ENCODE measurements around the gene MAML2.
A peak's percentile ranks its signal among the peaks of the same experiment; 100 is the strongest.

The MAML2 gene

DNA sequence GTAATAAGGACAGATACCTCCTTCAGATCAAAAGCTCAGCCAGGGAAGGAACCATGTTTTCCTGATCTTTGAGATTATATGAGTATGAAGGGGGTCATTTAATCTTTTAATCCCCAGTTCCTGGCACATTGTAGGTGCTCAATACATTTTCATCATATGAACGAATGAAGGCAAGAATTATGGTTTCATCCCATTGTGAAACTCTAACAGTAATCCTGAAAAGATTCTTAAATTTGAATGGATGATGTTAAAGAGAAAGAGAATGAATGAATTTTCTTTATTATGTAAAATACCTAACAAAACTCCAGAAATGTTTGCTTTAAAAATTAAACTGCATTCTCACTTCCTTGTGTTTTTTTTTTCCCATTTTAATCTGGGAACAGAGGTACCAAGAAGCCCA, 256.9 kb downstream of the MAML2 start:
- no peak for DNase-seq

- no peak for DNase-seq
These were observed 257.6 kb downstream of the MAML2 start for GRCh38 chr11:96085319-96085930.

GRCh38 chr11:96084610-96085318, 258.2 kb downstream of the MAML2 start:
- DNase-seq = no peak

DNA sequence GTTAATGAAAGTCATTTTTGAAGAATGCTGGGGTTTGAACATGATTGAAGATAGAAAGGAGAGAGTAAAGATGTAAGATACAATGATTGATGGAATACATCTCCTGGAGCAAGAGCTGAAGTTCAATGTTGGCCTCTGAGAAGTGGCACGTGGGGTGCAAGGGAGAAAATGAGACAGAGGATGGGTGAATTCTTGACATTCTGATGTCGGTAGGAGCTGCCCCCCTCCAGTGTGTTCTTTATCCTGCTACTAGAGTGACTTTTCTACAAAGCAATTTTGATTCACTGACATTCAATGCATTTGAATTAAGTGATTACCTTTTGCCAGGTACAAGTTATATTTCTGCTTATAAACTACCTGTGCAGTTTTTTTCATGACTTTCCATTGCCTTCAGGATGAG, 260.1 kb downstream of the MAML2 start:
- DNase-seq = no peak

- DNase-seq = no peak
These were observed 260.7 kb downstream of the MAML2 start for GRCh38 chr11:96082002-96082899.

DNA sequence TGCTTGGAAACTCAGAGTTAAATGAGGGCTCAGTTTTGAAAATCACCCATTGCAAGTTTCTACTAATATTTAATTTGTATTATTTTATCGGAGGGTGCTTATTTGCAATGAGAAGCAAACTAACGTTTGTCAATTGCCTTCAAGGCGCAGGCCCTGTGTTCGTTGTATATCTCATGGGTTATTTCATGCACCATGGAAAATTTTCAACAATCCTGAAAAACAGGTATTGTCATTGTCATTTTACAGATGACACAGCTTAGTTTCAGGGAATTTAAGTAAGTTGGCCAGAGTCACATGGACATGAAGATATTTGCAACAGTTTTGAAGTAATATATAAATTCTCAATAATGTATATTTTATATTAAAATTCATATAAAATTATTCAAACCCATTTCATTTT, 261.4 kb downstream of the MAML2 start:
- DNase-seq = no peak

GRCh38 chr11:96079691-96080090, 263.3 kb downstream of the MAML2 start:
- peak; percentile 10 for DNase-seq

- DNase-seq = no peak
These were observed 267.4 kb downstream of the MAML2 start for GRCh38 chr11:96075532-96075959.

- no peak for DNase-seq
These were observed 268.3 kb downstream of the MAML2 start for GRCh38 chr11:96074551-96075310.

GRCh38 chr11:96073536-96073935, 269.5 kb downstream of the MAML2 start:
- DNase-seq = no peak

DNA sequence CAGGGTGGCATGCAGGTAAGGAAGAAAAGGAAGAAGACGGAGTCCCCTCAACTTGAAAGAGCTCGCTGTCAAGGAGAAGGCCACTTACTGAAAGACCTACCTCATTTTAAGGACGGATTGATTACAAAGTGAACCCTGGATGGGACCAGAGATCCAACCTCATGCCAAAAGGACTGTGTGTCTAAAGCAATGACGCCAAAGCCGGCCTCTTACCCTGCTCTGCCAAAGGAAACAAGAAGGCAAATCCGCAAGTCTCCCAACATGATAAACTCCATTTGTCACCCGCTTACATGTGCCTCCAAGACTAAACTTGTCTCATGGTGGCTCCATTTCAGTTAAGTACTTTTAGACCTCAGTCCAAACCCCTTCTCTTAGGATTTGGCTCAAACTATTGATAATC, 270.4 kb downstream of the MAML2 start:
- DNase-seq = no peak

GRCh38 chr11:96070453-96070852, 272.5 kb downstream of the MAML2 start:
- no peak for DNase-seq

DNA sequence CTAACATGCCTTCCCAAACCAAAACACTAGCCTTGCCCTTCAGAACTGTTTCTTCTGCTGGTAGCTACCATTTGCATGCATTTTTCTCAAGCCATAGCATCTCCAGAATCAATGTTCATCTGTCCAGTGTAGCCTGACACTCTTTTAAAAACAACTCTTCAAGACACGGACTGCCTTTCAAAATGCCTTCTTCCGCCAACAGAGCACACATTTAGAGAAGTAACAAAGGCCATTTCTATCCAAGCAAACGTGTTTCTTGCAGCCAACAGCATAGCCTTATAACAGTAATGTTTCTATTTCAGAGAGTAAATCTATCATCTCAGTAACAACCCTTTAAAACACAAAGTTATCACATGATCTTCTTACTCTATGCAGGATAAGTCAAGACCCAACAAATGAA, 275.8 kb downstream of the MAML2 start:
- DNase-seq = no peak

DNA sequence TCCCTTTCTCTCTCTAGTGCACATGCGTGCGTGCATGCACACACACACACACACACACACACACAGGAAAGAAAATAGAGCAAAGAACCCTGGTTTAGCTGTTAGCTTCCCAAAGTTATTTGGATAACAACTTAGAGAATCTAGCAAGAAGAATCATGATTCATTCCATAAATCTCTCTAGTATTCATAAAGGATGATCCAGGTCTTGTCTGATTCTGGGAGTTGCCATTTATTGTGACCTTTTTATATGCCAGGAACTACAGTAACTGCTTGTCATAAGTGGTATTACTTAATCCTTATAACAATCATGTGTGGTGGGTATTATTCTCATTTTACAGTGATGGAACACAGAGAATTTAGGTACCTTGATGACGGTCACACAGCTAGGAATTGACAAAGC, 277.6 kb downstream of the MAML2 start:
- DNase-seq = no peak

- no peak for DNase-seq
These were observed 279.1 kb downstream of the MAML2 start for GRCh38 chr11:96063886-96064285.

DNA sequence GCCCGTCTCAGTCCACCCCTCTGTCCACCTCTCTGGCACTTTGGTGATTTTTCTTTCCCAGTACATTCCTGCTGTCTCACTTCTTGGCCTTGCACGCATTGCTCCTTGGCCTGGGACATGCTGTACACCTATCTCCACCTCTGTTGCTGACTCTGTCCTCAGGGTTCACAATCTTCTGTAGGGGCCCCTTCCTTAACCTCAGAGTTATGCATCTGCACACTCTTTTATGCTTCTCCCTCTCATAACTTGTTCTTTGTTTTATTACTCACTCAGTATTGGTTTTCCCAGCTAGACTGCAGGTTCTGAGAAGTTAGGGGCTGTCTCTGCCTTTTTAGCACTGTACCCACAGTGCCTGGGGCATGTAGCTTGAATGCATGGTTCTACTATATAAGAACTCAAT, 279.9 kb downstream of the MAML2 start:
- no peak for DNase-seq

DNA sequence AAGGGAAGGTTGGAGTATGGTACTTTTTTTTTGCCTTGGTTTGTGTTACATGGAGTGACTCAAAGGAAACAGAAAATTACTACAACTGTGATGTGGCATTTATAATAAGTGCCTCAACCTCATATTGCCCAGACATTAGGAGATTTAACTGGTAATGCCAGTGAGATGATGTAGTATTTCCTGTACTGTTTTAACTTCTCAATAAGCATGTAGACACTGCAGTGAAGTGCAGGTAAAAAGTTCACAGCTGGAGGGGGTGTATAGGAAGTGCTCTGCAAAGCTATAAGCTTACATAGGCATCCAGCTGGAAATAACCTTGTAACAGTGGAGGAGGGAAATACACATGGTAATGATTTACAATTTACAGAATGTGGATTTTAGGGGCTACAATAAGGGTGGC, 280.9 kb downstream of the MAML2 start:
- DNase-seq = no peak

- no peak for DNase-seq
These were observed 281.3 kb downstream of the MAML2 start for GRCh38 chr11:96061730-96062129.

- no peak for DNase-seq
These were observed 281.9 kb downstream of the MAML2 start for GRCh38 chr11:96061069-96061468.

DNA sequence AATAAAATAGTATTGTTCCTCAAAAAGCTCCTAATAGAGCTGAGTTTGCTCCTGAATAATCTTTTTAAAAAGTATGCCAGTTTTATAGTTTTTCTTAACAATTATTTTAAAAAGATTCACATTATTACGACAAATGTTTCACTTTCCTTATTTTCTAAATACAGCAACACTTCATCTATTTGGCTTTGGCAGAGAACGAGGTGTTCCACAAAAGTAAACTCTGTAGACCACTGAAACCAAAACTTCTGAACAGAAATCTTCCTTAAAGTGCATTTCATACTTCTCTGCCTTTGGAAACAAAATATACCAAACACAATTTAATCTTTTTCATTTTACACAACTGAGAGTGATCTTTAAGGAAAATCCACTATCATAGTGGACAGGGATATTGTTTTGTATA, 285.5 kb downstream of the MAML2 start:
- DNase-seq = no peak

- no peak for DNase-seq
These were observed 286.4 kb downstream of the MAML2 start for GRCh38 chr11:96056576-96056975.

- no peak for DNase-seq
These were observed 287.1 kb downstream of the MAML2 start for GRCh38 chr11:96055706-96056387.

All from hematopoietic multipotent progenitor cell treated with erythropoietin and hydrocortisone succinate and interleukin-3 and kit ligand, for 4 days (in vitro differentiated cells).